PC-3 (cell line): ENCODE data around the gene SENP5.

Experiments used
- CTCF ChIP-seq: fragments of 300-600 bp; sonication (generic); conservative IDR thresholded peaks from 2 replicates; pipeline ENCODE4 v1.5.1; 2017; ENCODE audit warnings: antibody characterized with exemption, low read depth, mild to moderate bottlenecking, low read length
- EZH2 ChIP-seq: fragments of 300-600 bp; sonication (generic); IDR thresholded peaks from one replicate; pipeline ENCODE4 v1.6.1; 2017; ENCODE audit warnings: antibody characterized with exemption, mild to moderate bottlenecking, low read length; ENCODE audit not compliant: unreplicated experiment
- EZH2phosphoT487 ChIP-seq: fragments of 300-600 bp; sonication (generic); IDR thresholded peaks from 2 replicates; pipeline ENCODE4 v1.6.1; 2018; ENCODE audit warnings: mild to moderate bottlenecking, antibody characterized with exemption, low read length, borderline replicate concordance

GRCh38 chr3:196889844-196890708 is 22.4 kb downstream of the SENP5 start:
- TF ChIP-seq CTCF (no peak), EZH2 (no peak), EZH2phosphoT487 (no peak)
